Activated naive CD4-positive, alpha-beta T cell treated with anti-CD3 and anti-CD28 coated beads, Interleukin-2, amount 50 U/mL, for 16 hours (primary cell): ENCODE results near the gene DLGAP1.
A peak's percentile ranks its signal among the peaks of the same experiment; 100 is the strongest.
"Not testable (repeated sequence)": the region's sequence is repeated elsewhere in the genome, so short reads cannot be mapped to it uniquely, and the experiment has no call there.

ENCODE experiments used
- DNase-seq: peaks from one replicate; pipeline ENCODE4 v3.0.0-alpha.2; 2020

Gene DLGAP1

DNA sequence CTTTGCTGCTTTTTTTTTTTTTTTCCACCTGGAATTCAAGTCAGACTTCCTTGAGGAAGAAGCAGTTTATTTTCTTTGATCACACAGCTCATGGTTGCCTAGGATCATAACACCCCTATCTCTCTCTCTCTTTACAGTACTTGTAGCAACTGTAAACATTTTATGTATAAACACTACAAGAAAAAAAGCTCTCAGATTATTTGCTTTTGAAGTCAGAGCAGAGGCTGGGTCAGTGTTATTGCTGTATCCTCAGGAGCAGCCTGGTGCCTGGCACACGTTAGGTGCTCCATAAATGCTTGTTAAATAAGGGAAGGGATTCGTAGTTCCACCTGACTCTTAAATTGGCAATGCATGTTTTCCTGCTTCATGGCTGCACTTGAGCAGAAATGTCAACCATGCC is 783.9 kb downstream of the DLGAP1 start:
- DNase-seq: no peak

DNA sequence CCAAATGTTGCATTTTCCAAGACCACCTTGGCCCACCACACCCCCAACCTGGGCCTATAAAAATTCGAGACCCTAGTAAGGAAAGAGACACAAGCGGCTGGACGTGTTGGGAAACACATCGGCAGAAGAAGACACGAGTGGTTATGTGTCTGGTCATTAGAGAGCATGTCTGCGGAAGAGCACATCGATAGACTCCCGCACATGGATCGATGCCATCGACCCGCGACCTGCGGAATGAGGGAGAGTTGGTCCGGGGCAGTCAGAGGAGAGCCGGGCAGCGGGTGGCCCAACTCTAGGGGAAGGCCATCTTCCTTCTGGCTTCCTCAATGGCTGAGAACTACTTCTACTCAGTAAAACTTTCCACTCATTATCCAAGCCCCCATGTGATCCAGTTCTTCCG is 785.7 kb downstream of the DLGAP1 start:
- DNase-seq: no peak

DNA sequence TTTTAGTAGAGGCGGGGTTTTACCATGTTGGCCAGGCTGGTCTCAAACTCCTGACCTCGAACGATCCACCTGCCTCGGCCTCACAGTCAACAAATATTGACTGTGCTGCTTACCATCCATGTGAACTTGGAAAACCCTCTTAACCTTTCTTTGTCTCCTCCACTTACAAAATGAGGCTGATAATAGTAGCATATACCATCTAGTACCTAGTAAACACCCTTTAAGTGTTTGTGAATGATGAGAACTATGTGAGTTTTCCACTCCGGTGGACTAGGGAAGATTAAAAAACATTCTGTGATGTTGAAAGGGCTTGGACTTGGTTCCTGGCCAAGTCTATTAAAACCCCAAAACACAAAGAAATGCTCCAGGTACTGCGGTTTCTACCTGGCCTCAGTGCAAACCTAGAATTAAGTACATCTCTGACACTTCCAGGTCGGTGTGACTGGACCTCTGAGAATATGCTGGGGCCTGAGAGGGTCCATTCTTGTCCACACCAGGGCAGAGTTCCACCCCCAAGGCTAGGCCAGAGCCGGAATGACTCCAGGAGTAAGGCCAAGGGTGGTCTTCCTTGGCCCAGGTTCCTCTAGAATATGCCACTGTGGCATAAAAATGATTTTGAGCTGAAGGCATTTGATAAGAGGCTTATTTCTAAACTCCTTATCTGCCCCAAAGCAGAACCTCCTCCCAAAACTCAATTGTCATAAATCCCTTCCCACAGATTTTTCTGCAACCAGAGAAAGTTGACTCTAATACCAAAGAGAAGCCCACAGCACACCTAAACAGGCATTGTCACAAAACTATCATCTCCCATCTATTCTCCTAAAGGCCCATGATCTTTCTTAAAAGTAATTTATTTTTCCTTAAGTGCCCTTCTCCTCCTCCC is 787.6 kb downstream of the DLGAP1 start:
- no peak for DNase-seq

DNA sequence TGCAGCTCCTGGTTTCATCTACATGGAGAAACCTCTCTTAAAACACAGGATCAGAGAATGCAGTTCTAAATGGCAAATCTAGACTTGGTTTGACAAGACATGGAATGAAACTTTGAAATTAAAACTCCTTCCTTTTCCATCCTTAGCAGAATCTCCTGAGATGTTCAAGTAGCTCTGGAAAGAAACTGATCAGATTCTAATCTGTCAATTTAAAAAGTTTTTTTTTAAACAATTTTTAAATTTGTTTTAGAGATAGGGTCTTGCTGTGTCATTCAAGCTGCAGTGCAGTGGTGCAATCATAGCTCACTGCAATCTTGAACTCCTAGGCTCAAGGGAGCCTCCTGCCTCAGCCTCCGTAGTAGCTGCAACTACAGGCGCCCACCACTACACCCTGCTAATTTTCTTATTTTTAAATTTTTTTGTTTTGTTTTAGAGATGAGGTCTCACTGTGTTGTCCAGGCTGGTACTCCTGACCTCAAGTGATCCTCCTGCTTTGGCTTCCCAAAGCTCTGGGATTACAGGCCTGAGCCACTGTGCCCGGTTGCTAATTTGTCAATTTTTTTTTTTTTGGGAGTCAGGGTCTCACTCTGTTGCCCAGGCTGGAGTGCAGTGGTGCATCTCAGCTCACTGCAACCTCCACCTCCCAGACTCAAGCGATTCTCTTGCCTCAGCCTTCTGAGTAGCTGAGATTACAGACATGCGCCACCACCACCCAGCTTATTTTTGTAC is 788.4 kb downstream of the DLGAP1 start:
- DNase-seq: no peak

DNA sequence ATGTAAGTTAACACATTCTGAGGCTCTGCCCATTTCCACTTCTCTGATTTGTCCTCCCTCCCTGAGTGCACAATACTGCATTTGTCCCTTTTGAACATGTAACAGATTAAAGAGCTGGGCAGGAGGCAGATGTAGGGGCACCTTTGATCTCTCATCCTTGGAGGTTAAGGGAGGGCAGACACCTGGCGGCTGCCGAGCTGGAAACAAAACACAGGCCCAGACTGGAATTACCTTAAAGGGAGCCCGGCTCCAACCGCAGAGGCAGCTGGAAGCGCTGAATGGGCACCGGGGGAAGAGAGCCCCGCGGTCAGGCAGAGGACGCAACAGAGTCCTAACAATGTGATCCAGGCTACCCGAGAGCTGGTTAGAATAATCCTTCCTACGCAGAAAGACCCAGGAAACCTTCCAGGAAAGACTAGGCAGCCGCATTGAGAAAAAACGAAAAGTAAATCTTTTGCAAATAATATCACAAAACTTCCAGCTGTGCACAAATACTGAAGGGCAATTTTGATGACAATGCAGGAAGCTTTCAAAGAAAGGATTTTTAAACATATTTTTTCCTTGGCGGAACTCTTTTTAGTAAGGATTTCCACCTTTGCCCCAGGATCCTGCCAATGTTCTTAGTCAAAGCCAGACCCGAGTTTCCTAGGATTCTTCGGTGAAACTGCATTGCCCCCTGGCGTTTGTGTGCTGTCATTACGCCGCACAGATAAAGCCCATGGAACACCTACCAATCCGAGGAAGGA is 789.2 kb downstream of the DLGAP1 start:
- peak; percentile 65 for DNase-seq

DNA sequence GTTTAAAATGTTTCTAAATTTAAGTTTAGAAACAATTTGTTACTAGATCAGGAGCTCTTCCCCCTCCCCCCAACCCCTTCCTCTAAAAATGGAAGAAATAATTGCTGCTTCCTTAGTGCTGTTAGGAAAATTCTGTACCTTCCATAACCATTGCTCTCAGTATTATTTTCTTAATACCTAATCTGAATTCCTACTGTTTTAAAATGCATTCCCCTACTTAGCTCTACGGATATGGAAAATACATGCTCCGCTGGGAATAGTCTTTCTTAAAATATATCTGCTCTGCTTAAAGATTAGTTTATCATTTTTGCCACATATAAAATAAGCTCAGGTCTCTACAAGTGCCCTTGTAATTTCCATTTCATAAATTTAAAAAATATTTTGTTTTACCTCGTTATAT is 789.9 kb downstream of the DLGAP1 start:
- DNase-seq: no peak

DNA sequence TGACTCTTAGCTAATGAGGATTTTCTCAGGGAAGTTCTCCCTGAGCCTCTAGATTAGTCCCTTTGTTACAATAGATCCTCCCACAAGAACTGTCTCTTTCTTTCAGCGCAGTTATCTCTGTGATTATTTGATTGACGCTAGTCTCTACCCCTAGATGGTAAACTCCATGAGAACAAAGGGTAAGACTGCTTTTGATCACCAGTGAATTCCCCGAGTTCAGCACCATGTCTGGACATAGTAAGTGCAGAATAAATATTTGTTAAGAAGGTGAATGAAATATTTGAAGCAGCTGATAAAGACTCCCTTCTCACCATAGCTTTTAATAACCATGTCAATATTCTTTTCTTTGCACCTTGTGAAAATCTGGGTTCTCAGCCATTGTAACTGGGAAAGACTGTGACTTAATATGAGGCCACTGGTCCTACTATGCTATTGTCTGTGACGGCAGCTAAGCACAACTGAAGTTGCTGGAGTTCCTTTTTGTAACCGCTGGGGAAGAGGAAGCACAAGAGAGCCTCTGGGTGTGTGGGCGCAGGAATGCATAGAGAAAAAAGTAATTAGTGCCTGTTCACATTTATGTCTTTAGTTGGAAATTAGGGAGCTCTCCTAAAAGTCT is 790.4 kb downstream of the DLGAP1 start:
- no peak for DNase-seq

DNA sequence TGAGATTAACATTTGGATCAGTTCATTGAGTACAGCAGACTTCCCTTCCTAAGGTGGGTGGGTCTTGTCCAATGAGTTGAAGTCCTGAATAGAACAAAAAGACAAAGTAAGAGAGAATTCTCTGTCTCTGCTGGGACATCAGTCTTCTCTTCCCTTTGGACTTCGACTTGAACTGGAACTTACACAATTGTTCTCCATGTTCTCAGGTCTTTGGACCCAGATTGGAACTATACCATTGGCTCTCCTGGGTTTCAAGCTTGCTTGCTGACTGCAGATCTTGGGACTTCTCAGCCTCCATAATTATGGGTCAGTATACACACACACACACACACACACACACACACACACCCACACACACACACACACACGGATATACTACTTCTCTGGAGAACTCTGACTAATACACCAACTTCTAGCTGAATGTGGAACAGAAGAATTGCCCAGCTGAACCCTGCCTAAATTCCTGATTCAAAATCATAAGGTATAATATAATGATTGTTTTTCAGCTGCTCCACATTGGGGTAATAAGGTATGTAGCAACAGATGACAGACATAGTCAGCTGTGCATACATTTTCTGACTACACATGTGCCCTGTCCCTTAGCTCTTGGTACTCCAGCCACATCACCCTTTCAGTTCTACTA is 791.1 kb downstream of the DLGAP1 start:
- no peak for DNase-seq

DNA sequence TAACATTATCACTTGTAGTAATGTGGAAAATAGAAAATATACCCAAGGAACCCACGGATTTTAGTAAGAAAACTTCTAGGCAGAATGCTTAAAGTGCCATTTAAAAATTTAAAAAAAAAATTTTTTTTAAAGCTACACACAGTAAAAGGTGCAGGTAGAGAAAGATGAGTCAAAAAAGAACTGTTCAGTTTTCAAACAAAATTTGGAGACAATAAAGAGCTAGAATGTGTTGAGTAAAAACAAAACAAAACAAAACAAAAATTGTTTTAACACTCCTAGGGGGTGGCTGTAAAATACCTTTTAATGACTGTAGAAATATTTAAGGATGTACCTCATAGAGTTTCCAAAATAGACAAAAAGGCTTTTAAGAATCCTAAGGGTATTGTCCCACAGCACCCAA is 793.1 kb downstream of the DLGAP1 start:
- no peak for DNase-seq

DNA sequence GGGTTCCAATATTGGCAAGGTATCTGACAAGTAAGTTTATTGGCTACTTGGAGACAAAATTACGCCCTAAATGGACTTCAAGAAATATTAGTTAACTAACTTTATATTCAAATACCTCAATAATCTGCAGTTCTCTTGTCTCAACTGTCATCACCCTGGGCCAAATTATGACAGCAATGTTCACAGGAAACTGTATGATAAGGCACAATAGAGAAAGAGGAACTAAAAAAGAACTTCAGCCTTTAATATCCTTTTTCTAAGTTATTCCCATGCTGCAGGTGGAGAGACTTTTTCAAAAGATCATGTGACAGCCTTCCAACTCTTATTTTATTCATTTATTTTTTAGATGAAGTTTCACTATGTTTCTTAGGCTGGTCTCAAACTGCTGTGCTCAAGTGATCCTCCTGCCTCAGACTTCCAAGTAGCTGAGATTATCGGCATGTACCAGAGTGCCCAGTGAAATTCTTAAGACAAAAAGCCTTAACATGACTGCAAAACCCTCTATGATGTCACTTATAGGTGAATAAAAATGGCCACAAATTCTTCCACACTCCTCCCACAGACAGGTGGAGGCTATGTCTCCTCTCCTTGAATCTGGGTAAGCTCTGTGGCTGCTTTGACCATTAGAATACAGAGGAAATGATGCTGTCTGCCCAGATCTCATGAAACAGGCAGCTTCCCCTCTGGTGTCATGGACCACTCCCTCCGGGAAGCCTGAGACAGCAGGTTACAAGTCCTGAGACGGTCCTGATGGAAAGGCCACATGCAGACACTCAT is 794.2 kb downstream of the DLGAP1 start:
- DNase-seq: no peak

DNA sequence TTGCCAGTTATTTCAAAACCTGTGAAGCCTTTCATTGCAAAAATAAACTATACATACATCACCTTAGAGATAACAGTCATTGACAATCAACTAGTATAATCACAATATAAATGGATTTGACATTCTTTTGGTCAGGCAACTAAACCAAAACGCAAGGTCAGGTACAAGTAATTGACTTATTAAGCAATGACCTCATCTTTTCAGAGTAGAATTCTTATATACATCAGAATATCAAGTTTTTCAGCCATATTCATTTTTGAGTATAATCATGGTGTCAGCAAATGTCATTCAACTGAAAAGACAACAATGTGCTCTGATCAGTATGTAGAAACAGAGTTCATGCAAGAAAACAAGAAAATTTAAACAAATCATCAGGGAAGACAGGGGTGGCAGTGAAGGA is 796.6 kb downstream of the DLGAP1 start:
- no peak for DNase-seq

DNA sequence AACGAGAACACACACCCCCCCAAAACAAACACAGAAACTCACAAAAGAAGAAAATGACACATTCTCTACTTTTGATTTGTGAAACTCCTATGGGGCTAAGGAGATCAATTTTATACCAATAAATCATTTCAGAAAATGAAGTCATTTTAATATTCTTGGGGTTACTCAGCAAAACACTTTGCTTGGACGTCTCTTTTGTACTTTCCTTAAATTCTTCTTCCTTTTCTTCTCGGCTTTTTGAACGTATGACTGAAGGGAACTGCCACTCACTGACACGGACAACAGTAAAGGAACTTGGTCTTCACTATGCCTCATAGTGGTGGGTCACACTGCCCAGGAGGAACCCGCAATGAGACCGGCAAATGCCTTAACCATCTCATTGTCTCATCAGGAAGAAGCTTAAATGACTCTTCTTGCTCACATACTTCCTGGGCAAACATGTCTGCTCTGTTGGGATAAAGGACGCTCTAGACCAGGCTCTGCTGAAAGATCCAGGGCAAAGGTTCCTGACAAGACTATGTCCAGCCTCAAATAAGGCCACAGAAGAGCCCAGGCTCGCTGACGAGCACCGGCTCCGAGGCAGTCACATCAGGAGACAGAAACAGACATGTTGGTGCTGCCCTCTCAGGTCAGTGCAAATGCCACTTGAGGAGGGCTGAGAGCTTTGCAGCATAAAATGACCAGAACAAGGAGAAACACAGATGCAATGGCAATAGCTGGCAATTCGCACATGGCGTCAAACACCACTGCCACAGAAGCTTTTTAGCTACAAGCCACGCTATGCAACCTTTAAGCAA is 799.7 kb downstream of the DLGAP1 start:
- DNase-seq: no peak

DNA sequence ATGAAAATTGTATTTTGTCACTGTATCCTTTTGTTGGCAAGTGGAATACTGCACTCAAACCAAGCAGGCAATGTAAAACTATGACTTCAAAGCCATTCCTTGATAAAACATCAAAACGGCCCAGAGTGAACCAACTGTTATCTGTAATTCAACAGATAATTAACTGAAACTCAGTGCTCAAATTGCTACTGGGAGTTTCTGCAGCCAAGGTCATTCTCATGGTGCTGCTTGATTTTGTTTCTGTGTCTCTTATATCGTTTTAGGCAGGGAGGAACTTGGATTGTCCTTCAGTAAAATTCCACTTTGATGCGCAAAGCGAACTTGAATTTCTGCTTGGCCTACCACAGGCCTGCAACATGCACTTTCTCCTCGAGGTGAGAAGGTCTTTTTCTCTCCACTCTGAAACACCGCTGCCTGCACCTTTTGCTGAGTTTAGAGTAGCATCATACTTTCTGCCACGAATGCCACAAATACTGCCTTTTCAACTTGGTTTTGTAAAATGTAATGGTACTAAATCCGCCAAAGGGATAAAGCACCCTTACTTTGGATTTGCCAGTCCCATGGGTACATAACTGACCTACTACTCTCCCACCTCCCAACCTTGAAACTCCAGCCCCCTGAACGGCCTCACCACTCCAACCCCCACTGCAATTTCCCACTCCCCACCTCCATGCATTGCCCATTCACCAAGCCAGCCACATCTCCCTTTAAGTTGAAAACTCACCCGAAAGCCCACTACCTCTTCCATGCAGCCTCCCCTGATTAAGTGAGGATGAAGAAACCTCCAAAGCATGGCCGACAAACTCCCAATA is 800.5 kb downstream of the DLGAP1 start:
- no peak for DNase-seq

DNA sequence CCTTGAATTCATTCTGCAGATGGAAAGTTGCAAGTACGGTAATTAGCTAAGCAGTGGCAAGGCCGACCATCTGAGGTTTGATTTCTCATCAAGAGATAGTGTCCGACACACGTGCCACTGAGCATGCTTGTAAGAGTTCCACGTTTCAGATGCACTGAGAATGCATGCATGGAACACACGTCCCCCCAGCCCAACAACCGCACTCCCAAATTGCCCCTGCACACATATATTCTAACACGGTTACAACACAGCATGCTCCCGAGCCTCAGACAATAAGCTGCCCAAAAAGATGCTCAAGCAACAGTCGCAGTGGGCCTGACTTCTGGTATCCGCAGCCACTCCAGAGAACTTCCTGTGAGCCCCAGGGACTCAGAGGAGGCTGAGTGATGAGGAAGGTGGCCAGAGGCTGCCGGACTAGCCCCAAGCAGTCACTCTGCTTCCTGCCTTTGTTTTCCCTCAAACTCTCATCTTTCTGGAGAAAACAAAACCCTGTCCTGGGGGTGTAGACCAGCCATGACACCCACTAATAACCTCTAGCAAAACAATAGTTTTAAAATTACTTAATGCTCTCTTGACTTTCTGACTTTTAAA is 801.2 kb downstream of the DLGAP1 start:
- DNase-seq: no peak

DNA sequence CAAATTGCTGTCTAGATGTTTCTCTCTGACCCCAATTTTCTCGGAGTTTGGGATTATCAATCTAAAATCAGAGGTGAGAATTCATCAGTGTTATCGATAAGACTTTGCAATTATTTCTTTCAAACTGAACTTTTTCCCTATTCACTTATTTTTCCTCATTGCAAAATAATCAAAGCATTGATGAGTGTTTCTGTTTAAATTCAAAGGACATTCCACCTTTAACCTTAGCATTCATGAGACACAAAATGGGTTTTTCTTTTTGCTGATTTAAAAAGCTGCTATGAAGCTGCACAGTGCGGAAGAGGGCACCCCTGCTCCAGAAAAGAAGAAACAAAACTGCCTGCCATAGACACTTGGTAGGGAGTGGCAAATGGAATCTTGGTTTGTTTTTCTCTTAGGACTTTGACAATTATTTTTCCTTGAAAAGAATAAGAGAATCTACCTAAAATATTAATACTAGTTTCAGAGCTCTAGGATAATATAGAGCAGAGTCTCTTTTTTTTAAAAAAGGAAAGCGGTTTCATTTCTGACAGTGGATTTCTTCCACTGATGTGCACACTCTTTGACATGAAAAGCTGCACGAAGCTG is 801.8 kb downstream of the DLGAP1 start:
- no peak for DNase-seq

DNA sequence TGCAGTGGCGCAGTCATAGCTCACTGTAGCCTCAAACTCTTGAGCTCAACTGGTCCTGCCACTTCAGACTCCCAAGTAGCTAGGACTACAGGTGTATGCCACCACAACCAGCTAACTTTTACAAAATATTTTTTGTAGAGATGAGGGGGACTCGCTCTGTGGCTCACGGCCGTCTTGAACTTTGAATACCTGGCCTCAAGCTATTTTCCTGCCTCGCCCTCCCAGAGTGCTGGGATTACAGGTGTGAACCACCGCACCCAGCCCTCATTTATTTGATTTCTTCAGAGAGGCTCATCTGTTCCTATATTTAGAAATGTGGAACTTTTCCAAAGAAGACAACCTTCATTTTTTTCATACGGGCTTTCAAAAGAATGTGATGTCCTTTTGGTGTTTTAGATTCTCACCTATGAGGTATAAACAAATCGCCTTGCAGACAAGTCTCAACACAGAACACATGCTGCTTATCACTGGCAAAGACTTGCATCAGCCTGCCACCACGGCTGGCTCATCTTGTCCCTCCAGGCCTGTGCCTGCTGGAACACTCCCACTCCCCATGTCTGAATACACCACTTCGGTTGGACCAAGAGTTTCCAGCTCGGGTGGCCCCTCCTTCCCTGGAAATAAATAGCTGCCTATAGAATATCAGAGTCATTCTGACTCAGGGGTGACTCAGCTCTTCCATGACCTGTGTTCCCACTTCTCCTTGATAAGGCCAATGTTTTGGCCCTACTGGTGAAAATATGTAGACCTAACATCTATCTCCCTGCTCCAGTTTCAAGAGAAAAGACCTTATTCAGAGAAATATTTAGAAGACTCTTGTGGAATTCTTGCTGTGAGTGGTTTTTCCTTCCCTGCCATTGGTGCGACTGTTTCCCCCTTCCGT is 802.5 kb downstream of the DLGAP1 start:
- DNase-seq: peak; percentile 67

DNA sequence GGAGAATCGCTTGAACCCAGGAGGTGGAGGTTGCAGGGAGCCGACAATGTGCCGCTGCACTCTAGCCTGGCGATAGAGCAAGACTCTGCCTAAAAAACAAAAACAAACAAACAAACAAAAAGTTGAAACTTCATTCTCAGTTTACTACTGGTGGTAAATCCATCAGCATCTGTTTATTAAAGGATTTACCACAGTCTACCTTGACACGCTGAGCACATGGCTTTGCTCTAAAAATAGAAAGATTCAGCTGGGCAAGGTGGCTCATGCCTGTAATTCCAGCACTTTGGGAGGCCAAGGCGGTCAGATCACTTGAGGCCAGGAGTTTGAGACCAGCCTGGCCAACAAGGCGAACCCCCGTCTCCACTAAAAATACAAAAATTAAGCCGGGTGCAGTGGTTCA is 803.8 kb downstream of the DLGAP1 start:
- no peak for DNase-seq

DNA sequence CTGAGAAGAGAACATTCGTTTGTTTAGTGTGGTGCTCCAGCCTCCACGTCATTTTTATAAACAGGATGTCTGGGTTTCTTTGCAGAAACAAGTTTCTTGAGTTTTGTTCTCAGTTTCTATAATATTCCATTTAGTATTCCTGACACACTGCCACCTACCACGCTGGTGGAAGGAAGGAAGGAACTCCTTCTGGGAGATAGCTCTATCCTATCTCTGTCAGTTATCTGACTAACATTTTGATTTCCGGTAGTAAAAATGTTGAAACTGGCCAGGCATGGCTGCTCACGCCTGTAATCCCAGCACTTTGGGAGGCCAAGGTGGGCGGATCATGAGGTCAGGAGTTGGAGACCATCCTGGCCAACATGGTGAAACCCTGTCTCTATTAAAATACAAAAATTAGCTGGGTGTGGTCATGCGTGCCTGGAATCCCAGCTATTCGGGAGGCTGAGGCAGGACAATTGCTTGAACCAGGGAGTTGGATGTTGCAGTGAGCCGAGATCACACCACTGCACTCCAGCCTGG is 804.5 kb downstream of the DLGAP1 start:
- not testable (repeated sequence) for DNase-seq
